Femur (tissue), 1 donor: Measurements from ENCODE around the gene AMN.
"Not testable (repeated sequence)": the region's sequence is repeated elsewhere in the genome, so short reads cannot be mapped to it uniquely, and the experiment has no call there.

Source experiments
- DNase-seq: peaks from one replicate; pipeline ENCODE4 v3.0.0-alpha.2; 2017

Gene AMN

DNA sequence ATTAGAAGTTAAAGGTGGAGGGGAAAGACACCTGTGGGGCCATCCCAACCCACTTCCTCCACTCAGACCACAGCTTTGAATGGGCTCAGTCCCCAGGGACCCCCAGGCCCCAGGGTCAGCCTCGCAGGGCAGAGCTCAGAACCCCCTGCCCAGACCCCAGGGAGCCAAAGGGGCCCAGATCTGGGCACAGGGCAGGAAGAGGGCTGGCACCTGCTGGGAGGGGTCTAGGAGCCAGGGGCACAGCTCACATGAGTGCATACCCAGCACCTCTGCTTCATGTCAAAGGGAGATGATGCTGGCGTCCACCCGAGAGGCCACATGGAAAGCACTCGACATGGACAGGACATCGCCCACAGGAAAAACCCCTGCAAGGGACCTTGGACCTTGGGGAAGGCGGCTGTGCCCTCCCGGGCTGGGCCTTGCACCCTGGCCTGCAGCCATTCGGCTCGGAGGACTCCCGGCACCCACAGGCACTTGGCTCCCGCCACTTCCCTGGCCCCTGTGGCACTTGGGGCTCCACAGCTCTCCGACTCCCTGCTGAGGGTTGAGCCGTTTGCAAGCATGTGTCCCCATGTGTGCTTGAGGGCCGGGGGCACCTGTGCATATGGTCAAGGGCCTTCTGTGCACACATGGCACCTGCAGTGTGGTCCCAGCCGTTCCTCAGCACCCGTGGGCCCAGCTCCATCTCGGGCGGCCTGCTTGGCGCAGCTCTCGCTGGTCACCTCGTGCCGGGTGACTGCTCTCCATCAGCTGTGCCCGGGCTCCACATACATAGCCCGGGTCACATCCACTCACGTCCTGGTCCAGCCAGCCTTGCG is 7.8 kb upstream of the AMN start:
- DNase-seq, result no peak

- no peak for DNase-seq
Observed at GRCh38 chr14:102915292-102916110, 7.0 kb upstream of the AMN start.

DNA sequence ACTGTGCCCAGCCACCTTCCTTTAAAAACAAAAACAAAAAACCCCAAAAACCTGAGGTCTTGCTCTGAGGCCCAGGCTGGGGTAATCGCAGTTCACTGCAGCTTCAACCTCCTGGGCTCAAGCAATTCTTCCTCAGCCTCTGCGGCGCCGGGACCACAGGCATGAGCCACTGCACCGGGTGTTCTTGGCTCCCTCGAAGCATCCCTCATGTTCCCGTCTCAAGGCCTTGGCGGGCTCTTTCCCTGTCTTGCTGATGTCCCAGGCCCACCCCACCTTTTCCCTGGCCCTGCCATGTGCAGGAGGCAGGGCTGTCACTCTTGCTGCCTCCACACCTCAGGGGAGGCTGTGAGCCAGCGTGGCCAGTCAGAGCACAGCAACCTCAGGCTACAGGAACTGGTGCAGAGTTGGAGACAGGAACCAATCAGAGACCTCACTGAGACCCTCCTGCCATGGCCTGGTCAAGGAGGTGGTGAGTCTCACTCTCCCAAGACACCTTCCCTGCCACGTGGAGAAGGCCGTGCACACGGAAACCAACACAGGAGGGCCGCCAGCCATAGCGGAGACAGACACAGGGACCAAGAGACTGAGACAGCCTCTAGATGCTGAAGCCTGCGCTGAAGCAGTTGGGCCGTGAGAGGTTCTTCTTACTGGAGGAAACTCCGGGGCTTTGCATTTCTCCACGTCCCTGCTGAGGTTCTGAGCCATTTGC is 6.0 kb upstream of the AMN start:
- DNase-seq, result no peak

GRCh38 chr14:102917056-102917385 is 5.4 kb upstream of the AMN start:
- DNase-seq, result no peak

DNA sequence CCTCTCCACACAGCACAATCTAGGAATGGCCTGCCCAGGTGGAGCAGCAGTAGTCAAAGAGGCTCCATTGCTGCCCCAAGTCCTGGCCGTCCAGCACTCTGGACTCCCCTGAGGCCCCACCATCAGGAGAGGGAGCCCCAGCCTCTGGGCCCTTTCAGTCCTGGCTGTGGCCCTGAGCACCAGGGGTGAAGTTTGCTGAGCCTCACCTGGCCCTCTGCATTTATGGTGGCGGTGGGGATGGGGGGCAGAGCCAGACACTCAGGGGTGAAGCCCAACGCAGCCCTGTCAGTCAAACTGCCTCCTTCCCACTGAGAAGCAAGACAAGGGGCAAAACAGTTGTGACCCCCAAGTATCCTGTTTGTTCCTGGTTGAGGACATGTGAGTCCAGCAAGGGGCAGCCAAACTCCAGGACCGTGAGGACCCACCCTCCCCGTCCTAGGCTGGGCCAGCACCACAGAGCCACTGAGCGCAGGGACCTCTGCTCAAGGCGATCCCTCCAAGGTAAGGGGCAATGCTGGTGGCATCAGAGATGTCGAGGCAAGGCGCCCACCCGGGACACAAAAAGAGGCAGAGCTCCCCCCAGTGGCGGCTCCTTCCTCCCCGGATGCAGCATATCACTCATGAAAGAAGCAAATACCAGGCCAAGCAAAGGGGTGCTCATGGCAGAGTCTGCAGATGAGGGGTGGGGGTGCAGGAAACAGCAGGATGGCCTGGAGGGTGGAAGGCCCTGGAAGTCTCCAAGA is 4.8 kb upstream of the AMN start:
- no peak for DNase-seq

DNA sequence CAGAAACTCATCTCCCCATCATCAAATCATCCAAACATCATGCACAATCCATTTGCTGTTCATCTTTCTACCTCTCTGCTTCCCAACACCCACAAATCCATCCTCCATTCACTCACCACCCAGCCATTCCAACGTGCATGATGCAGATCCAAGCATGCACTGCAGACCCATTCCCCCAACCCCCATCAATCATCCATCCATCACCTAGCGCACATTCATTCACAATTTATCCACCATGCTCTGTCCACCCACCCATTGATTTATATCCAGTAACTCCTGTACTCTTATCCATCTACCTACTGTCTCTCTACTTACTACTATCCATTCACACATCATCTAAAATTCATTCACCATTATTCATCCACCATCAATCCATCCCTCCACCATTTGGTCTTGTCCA is 4.0 kb upstream of the AMN start:
- no peak for DNase-seq

DNA sequence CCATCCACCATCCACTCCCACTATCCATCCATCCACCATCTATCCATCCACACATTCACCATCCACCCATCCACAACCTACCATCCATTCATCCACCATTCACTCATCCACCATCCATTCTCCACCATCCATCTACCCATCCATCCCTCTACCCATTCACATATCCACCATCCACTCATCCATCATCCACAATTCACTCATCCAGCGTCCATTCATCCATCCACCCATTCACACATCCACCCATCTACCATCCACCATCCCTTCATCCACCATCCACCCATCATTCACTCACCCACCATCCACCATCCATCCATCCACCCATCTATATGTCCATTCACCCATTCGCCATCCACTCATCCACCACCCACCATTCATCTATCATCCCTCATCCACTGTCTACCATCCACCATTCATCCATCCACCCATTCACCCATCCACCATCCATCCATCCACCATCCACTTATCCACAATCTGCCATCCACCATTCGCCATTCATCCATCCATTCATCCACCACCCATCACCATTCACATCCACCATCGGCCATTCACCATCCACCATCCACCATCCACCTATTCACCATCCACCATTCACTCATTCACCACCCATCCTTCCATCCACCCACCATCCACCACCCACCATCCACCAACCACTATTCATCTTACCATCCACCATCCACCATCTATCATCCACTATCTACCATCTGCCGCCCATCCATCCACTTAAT is 2.0 kb upstream of the AMN start:
- DNase-seq, result no peak

DNA sequence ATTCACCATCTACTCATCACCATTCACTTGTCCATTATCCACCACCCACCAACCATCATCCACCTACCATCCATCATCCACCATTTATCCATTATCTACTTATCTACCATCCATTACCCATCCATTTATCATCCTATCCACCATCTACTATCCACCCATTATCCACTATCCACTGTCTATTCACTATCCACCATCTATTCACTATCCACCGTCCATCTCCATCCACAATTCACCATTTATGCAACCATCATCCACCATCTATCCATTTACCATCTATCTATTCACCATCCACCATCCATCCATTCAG is 1.5 kb upstream of the AMN start:
- no peak for DNase-seq

DNA sequence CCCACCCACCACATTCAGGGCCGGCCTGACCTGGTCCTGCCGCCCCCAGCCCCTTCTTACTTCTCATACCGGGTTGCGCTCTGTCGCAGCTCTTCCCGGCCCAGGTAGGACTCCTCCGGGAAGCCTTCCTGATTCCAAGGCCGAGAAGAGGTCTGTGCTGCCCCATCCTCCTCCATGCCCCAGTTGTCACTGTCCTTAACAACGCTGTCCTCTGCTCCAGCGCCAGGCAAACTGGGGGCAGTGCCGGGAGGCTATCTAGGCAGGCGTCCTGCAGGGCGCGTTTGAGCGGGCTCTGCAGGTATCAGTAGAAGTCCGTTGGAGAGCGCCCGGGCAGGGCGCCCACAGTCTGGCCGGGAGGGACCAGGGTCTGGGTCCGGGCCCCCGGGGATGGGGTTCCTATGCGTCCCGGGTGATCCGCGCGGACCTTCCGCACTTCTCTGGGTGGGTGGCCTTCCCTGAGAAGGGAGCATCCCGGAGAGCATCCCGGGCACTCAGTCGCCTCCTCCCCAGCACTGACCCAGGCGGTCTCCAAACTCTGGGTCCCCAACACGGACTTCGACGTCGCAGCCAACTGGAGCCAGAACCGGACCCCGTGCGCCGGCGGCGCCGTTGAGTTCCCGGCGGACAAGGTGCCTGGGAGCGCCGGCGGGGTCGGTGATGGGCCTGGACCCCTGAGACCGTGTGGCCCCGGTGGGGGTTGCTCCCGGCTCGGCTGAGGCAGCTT is 900 bp downstream of the AMN start:
- no peak for DNase-seq

DNA sequence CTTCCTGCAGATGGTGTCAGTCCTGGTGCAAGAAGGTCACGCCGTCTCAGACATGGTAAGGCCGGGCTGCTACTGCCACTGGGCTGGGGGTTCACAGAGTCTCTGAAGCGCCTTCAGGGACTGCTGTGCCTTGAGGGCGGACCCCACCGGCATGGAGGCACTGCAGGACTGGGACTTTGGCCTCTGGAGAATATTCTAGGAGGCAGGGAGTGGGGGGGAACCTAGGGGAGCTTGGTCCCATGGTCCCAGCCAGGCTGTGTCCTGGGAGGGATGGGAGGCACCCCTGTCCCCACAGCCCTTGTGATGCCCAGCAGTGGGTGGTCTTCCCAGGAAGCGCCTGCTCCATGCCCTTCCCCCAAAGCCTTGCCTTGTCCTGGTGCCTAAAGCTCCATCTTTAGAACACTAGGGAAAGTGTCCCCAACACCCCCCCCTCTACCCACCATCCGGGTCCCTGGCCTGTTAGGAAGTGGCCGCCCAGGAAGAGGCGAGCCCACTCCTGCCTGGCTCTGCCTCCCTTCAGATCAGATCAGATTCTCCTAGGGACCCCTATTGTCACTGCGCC is 1.5 kb downstream of the AMN start:
- no peak for DNase-seq

DNA sequence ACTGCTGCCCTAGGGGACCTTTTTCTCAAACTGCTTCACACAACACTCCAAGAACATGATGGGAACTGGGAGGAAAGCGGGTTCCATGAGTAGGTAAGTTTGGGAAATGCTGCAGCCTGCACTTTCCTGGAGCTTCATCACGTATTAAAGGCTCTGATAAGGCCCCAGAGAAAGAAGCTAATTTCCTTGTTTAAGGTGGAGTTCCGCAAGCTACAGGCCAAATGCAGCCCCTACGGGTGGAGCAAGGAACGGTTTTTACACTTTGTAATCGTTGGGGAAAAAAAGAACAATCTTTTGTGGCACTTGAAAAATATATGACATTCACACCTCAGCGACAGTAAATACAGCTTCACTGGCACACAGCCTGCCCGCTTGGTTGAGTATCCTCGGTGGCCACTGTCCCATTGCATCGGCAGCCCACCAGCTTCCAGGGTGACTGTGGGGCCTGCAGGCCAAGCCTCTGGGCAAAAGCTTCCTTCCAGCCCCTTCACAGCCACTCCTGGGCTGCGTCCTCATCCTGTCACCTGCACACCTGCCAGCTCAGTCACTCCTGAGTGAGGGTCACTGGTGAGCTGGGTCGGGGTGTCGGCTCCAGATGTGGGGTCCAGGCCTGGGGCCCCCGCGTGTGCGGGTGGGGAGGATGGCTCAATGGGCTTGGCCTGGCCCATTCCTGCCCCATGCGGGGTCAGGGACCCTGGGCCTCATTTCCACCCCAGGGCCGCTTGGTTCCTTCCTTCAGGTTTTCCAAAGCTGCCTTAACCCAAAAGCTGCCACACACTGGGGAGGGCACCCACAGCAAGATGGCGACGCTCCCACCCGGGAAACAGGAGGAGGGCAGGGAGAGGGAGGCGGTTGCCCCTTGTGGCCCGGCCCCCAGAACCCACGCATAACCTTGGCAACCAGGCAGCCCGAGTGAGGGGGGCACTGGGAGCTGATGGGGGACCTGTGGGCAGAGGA is 2.4 kb downstream of the AMN start:
- DNase-seq, result peak; percentile 16

- no peak for DNase-seq
Observed at GRCh38 chr14:102925646-102926045, 3.2 kb downstream of the AMN start.

DNA sequence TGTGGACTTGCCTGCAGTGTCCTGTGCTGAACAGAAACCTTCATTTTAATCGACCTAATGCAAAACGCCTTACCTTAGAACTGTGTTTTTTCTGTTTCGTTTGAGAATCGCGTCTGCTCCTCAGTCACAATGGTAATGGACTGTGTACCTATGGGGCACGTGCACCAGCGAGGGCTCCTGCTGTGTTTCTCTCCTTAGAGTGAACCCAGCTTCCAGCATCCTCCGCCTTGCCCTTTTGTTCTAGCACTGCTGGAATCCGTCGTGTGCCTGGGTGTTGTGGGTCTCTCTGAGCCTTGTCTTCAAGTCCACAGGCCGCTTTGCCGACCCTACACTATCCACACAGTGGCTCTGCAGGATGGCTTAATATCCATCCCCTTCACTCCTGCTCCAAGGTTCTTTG is 3.6 kb downstream of the AMN start:
- no peak for DNase-seq

DNA sequence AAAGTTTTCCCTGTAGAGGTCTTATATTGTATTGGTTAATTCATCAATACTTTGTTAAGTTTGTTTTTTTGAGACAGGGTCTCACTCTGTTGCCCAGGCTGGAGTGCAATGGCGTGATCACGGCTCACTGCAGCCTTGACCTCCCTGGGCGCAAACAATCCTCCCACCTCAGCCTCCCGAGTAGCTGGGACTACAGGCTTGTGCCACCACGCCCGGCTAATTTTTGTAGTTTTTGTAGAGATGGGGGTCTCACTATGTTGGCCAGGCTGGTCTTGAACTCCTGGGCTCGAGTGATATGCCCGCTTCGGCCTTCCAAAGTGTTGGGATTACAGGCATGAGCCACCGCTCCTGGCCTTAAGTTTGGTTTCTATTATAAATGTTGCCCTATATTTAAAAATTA is 4.4 kb downstream of the AMN start:
- not testable (repeated sequence) for DNase-seq

GRCh38 chr14:102927346-102927877 is 4.9 kb downstream of the AMN start:
- no peak for DNase-seq

DNA sequence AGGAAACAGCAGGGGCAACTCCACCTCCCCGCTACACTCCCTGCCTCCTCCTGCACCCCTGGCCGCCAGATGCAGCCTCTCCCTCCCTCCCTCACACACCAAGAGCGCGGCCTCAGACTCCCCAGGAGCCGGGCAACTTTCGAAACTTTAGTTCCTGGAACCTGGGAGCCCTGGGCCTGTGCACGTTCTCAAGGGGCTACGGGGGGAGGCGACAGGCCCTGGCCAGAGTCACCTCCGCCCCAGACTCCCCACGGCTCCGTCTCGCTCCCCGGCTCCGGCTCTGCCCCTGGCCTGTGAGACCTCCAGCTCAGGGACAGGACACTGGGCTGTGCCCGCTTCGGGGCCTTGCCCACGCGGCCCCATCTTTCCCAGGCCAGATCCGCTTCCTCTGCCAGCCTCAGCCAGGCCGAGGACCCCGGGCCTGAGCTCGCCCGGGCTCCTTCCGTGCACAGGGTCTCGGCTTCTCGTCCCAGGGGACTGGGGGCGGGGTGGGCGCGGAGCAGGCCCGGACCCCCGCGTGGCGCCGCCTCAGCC is 5.5 kb downstream of the AMN start:
- peak; percentile 33 for DNase-seq

DNA sequence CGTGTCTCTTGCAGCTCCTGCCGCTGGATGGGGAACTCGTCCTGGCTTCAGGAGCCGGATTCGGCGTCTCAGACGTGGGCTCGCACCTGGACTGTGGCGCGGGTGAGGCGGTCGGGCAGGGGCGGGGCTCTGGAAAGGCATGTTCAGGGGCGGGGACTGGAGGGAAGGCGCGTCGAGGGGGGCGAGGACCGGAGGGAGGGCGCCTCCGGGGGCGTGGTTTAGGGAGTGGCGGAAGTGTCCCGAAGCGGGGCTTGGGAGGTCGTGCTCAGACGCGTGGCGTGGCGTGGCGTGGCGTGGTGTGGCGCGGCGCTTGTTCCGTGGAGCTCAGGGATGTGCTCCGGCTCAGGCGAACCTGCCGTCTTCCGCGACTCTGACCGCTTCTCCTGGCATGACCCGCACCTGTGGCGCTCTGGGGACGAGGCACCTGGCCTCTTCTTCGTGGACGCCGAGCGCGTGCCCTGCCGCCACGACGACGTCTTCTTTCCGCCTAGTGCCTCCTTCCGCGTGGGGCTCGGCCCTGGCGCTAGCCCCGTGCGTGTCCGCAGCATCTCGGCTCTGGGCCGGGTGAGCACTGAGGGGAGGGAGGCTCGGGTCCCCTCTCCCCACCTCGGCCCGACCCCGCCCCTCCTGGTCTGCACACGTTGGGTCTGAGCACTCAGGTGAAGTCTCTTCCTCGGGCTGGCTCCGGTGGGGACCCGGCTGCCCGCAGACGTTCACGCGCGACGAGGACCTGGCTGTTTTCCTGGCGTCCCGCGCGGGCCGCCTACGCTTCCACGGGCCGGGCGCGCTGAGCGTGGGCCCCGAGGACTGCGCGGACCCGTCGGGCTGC is 6.2 kb downstream of the AMN start:
- peak; percentile 81 for DNase-seq

GRCh38 chr14:102929241-102930137 is 7.0 kb downstream of the AMN start:
- no peak for DNase-seq
